GDM1 (cell line): ENCODE data around the gene ZBED6.

ENCODE experiments used
- DNase-seq: peaks from one replicate; lab custom pipeline; 2025; lab: John Stamatoyannopoulos, UW

The ZBED6 gene

GRCh38 chr1:203842559-203842876, 47.1 kb downstream of the ZBED6 start:
- DNase-seq, result no peak

- no peak for DNase-seq
Measured at GRCh38 chr1:203843435-203843834, 48.0 kb downstream of the ZBED6 start.
